ENCODE results near the gene ZNF738.
"Not testable (repeated sequence)": the region's sequence is repeated elsewhere in the genome, so short reads cannot be mapped to it uniquely, and the experiment has no call there.

ZNF738 gene

GRCh38 chr19:21358768-21359451 lies at the start of gene ZNF738:
Gene ZNF738, plus strand, starts transcription at chr19:21359000. Its CDS starts 141 bp downstream, at chr19:21359141.
- peak; percentile 96 for DNase-seq

GRCh38 chr19:21312807-21313206 lies 46.0 kb upstream of the ZNF738 start:
- not testable (repeated sequence) for DNase-seq

GRCh38 chr19:21314676-21315075 lies 44.1 kb upstream of the ZNF738 start:
- DNase-seq, result no peak

- DNase-seq, result peak; percentile 10
These were observed 41.0 kb upstream of the ZNF738 start for GRCh38 chr19:21317821-21318220.

- DNase-seq, result no peak
These were observed 37.7 kb upstream of the ZNF738 start for GRCh38 chr19:21321134-21321533.

GRCh38 chr19:21321996-21322395 lies 36.8 kb upstream of the ZNF738 start:
- DNase-seq, result no peak

- no peak for DNase-seq
These were observed 36.3 kb upstream of the ZNF738 start for GRCh38 chr19:21322528-21322927.

- DNase-seq, result no peak
These were observed 35.8 kb upstream of the ZNF738 start for GRCh38 chr19:21323000-21323399.

GRCh38 chr19:21326169-21326568 lies 32.6 kb upstream of the ZNF738 start:
- no peak for DNase-seq

GRCh38 chr19:21328406-21328805 lies 30.4 kb upstream of the ZNF738 start:
- no peak for DNase-seq

- DNase-seq, result peak; percentile 94
These were observed 29.8 kb upstream of the ZNF738 start, which contains the start of gene ZNF708 for GRCh38 chr19:21328885-21329605. Gene ZNF708, minus strand, starts transcription at chr19:21329410. Its CDS starts 198 bp downstream, at chr19:21329212.

- no peak for DNase-seq
These were observed 23.1 kb upstream of the ZNF738 start for GRCh38 chr19:21335721-21336120.

- DNase-seq, result not testable (repeated sequence)
These were observed 14.0 kb upstream of the ZNF738 start for GRCh38 chr19:21344841-21345240.

- no peak for DNase-seq
These were observed 6.0 kb upstream of the ZNF738 start for GRCh38 chr19:21352830-21353229.

GRCh38 chr19:21362291-21362690 lies 3.5 kb downstream of the ZNF738 start:
- DNase-seq, result no peak

GRCh38 chr19:21383980-21384582 lies 25.3 kb downstream of the ZNF738 start:
- DNase-seq, result no peak

- no peak for DNase-seq
These were observed 37.3 kb downstream of the ZNF738 start for GRCh38 chr19:21396121-21396520.

- DNase-seq, result peak; percentile 98
These were observed 38.2 kb downstream of the ZNF738 start, which contains the start of gene ZNF493 for GRCh38 chr19:21396893-21397572. Gene ZNF493, plus strand, starts transcription at chr19:21397133. Its CDS starts 105 bp downstream, at chr19:21397238.

- no peak for DNase-seq
These were observed 40.1 kb downstream of the ZNF738 start for GRCh38 chr19:21398851-21399250.

- DNase-seq, result no peak
These were observed 43.6 kb downstream of the ZNF738 start for GRCh38 chr19:21402303-21402985.

- DNase-seq, result no peak
These were observed 51.4 kb downstream of the ZNF738 start for GRCh38 chr19:21410166-21410565.

GRCh38 chr19:21422244-21422643 lies 63.4 kb downstream of the ZNF738 start:
- no peak for DNase-seq
